IPS-NIHi7 (cell line): ENCODE data around the gene KCNK5.

Source experiments
- DNase-seq: peaks from one replicate; pipeline ENCODE4 v3.0.0; 2012; ENCODE audit warnings: mixed read lengths; ENCODE audit errors: extremely low spot score

Gene KCNK5

DNA sequence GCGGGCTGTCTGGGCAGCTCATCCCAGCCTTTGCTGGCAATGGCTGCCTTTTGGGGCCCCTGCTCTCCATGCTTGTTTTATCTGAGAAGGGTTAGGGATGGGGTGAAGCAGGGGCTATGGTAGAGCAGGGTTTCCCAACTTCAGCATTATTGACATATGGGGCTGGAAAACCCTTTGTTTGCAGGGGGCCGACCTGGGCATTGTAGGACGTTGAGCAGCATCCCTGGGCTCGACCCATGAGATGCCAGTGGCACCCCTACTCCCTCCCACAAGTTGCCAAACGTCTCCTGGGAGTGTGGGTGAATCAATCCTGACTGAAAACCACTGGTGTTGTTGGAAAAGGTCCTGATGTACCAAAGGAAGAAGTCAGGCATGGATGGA is 56.9 kb downstream of the KCNK5 start:
- no peak for DNase-seq

DNA sequence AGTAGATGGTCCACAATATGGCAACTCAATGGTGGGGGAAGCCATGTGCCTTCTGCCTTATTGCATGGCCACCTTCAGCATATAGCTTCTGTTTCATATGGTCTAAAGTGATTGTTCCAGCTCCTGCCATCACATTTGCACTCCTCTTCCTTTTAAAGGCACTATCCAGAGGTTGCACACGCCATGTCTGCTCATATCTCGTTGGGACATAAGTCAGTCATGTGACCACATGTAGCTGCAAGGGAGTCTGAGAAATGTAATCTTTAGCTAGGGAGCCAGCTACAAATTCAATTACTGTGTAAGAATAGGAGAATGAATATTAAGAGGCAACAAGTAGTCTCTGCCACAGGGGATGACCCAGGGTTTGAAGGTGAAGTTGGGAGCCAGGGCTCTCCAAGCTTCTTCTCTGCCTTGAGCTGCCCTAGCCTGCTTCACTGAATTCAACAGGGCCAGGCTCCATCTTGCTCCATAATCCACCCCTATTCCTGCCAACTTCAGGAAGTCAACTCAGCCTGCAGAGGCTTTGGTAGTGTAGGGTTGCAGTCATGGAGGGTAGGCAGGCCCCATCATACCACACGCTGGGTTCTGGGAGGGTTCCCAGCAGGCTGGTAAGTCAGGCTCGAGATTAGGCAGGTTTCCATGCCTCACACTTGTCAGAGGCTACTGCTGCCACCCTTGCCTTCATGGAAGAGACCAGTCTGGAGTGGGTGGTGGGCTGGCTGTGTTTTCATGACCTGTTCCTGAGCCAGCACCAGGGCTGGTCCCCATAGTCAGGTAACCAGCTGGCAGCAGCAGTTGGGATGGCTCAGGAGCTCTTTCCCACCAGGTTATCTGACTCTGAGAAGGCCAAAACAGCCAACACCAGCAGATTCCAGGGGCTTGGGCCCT is 57.5 kb downstream of the KCNK5 start:
- no peak for DNase-seq

DNA sequence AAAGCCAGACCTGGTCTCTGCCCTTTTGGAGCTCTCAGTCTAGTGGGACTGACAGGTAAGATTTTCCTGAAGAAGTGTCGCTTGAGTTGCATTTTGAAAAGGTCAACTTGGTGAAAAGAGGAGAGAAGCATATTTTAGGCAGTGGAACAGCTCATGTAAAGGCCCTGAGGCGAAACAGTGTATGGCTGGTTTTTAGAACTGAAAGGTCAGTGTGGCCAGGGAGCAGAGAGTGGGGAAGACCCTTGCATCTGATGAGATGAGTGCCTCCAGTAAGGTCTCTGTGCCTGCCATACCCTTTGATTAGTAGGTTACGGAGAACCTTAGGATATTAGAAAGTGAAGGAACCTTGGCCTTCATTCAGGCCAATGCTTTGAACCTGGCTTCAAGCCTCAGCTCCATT is 58.4 kb downstream of the KCNK5 start:
- DNase-seq = no peak

DNA sequence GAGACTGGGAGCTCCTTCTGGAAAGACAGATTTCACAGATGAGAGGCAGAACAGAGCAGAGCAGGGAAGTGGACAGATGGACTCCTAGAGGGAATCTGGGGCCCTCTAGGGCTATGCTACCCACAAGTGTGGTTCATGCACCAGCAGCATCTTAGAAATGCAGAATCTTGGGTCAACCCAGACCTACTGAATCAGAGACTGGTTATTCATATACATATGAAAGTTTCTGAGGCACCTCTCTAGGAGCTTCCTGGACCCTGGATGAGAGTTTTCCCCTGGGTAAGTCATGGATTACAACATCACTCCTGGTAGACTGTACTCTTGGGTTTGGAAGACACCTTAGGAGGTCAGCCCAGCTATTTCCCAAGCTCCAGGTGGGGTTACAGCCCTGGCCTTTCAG is 58.9 kb downstream of the KCNK5 start:
- no peak for DNase-seq

- no peak for DNase-seq
Measured at GRCh38 chr6:39169448-39170344, 59.6 kb downstream of the KCNK5 start.

DNA sequence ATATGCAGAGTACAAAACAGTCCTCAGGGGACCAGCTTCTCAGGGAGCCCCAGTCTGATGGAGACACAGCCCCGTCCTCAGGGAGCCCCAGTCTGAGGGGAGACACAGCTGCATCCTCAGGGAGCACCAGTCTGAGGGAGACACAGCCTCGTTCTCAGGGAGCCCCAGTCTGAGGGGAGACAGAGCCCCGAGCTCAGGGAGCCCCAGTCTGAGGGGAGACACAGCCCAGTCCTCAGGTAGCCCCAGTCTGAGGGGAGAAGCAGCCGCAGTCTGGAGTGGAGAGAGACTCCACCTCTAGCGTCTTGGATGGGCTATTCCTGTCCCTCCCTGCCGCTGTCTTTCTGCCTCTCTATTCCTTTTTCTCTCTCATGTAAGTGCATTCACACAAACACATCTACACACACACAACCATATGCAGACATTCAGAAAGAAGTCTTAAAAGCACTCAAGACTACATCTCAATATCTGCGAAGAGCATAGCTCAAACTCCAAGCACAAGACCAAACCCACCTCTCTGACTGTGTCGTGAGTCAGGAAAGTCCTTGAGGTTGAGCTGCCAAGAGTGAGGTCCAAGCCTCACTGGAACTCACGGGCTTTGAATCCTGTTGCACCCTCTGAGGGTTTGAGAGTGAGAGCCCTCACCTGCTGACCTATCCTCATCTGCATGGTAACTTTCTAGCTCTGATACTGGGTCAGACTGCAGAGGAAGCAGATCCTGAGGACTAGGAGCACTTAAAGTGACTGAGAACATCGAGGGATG is 61.2 kb downstream of the KCNK5 start:
- no peak for DNase-seq

DNA sequence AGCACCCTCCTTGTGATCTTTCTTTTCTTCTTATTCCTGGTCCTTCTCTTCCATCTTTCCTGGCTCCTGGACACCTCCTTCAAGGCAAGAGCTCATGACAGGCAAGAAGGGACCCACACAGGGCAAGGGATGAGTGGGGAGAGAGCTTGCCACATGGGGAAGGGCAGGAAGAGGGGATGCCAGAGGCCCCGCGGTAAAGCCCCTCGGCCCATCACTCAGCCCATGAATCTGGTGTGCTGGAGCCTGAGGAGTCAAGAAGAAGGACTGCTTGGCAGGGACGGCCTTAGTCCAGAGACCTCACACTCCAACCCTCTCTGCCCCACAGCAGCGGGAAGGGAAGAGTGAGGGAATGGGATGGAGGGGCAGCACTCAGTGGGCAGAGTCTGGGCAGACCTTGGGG is 62.0 kb downstream of the KCNK5 start:
- no peak for DNase-seq

DNA sequence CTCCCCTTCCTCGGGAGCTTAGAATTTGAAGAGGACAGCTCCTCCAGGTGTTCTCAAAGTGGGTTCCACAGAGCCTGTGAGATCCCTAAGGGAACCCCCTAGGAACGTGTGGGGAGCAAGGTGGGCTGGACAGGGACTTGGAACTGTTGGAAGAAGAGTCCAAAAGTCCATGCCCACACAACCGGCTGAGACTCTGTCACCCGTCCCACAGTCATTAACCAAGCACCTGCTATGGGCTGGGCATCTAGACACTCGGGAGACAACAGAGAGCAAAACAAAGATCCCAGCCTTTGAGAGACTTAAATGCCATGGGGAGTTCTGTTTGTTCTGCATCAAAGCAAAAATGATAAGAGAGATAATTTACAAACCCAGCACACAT is 62.4 kb downstream of the KCNK5 start:
- no peak for DNase-seq

DNA sequence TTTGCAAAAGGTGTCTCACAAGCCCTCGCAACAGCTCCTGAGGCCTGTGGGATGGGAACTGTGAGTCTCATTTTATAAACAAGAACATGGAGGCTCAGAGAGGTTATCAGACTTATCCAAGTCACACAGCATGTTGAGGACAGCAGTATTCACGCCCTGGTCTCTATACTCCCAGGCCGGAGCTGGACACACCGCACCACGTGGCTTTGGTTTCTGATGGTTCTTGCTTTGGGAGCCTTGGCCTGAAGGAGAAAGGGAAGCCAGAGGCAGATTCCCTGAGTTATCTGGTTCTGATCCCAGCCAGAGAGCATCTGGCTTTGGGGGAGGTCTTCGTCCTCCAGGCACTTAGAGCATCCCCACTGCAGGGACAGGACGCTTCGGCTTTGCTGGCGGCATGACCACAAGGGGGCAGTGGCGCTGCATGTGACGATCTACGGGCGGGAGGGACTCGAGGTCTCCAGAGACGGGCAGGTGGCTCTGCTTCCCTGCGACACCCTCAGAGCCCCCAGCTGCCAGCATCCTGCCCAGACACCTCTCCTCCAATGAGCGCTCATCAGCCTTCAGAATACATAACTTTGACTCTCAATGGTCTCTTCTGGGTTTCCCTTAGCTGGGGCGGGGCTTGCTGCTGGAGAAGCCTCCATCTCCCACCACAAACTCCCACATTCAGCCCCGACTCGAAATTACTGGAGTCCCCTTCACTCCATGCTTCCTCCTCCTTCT is 62.9 kb downstream of the KCNK5 start:
- DNase-seq = peak; percentile 97

GRCh38 chr6:39157511-39157910 is 71.8 kb downstream of the KCNK5 start:
- no peak for DNase-seq

GRCh38 chr6:39156801-39157200 is 72.5 kb downstream of the KCNK5 start:
- no peak for DNase-seq

DNA sequence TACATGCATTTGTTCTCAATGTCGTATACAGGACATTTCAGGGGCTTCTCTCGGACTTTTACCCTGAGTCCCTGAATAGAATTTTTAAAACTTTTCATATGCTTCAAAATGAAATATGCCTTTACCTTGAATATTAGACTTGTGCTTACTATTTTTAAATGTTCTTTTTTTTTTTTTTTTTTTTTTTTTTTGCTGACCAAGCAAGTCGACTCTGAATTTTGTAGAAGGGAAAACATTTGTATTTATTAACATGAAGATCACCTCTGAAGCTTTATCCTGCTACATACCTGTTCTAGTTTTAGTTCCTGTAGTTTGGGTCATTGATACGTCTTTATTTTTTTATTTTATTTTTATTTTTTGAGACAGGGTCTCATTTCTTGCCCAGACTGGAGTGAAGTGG is 74.6 kb downstream of the KCNK5 start:
- DNase-seq = no peak

DNA sequence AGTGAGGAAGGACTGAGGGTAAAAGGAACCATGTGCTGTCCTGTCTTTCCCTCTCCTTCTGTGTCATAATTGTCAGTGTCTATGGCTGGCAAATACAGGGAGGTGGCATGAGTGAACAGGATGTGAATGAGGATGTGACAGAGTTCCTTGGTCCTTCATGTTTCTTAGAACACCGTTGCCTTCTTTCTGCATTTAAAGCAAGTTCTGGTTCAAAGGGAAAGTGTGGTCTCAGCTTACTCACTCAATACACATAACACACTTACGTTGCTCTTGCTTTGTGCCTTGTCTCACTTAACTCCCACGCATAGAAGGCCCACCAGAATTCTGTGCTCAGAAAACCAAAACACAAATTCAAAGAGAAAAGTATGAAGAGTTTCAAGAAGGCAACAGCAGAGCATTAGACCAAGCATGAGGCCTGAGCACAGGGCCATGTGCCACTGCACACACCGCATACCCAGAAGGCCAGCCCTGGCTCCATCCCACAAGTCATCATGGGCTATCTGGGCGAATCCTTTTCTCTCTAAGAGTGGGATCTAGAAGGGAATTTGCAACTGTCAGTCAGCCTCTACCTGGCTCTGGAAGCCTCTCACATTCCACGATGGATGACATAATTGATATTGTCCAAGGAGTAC is 75.4 kb downstream of the KCNK5 start:
- DNase-seq = no peak

DNA sequence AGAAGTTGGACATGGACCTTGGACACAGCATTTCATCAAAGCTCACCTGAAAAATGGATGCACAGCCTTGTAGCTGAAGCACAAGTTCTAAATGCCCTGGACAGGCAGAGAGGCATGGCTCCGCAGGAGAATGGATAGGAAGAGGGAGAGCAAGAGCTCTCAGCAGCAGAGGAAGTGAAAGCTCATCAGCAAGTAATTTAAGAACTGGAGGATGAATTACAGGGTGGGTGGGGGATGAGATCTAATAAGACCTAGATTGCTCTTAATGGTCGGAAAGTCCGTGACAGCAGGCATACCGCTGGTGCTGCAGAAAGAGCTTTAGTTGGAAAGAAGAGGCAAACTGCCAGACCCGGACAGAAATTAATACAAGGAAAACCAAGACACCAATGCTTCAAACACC is 77.0 kb downstream of the KCNK5 start:
- no peak for DNase-seq

GRCh38 chr6:39151211-39151610 is 78.1 kb downstream of the KCNK5 start:
- DNase-seq = no peak

GRCh38 chr6:39144481-39145173 is 84.6 kb downstream of the KCNK5 start:
- DNase-seq = no peak

DNA sequence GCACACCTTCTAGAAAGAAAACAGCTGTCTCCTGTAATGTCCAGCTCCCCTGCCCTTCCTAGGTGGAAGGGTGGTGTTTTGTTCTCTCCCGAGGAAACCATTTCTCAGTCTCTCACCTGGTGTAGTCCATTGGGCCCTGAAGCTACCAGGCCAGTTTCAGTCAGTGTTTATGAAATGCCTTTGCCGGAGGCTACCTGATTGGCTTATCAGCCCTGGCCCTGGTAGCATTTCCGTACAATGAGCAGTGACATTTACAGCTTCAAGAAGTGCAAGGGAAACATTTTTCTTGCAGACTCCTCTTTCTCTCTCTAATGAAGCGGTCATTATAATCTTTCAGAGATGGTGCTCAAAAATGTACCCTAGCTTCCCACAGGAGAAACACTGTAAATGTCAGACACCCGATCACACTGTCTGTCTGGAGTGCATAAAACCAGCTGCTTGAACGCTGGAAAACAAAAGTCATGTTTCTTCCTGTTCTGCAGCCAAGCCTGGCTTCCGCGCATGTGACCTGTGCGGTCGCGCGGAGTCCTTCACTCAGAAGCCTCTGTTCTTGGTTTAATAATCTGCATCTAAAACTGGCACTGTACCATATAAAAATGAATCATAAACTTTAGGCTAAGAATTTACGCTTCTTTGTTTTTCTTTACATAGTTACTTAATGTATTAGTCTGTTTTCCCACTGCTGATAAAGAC is 85.9 kb downstream of the KCNK5 start:
- no peak for DNase-seq

GRCh38 chr6:39140556-39141167 is 88.6 kb downstream of the KCNK5 start:
- no peak for DNase-seq
